HepG2 (cell line): Measurements from ENCODE around the gene COBLL1. TPM values are rescaled to one million over a fixed set of nuclear protein-coding genes. Genes with fewer than 3 reads are reported as not detected.
A peak's percentile ranks its signal among the peaks of the same experiment; 100 is the strongest.

Experiments
- AHDC1 ChIP-seq: sonication (generic); formaldehyde crosslinking; IDR thresholded peaks from 2 replicates; pipeline ENCODE4 v1.5.1; 2020; ENCODE audit warnings: mild to moderate bottlenecking, missing genetic modification reagents, borderline replicate concordance
- BCL6 ChIP-seq: IDR thresholded peaks from 2 replicates; pipeline ENCODE4 v1.6.1; 2016; ENCODE audit warnings: missing genetic modification reagents, missing compliant biosample characterization
- DR1 ChIP-seq: sonication (generic); formaldehyde crosslinking; IDR thresholded peaks from 2 replicates; pipeline ENCODE4 v1.8.0; 2021; ENCODE audit warnings: mild to moderate bottlenecking, missing genetic modification reagents, inconsistent platforms
- DRAP1 ChIP-seq: IDR thresholded peaks from 2 replicates; pipeline ENCODE4 v1.6.1; 2016; ENCODE audit warnings: missing genetic modification reagents, missing compliant biosample characterization
- SOX13 ChIP-seq, 3 experiments: fragments of 450-650 bp in 1 of 3; sonication (generic) in 1 of 3; formaldehyde crosslinking in 1 of 3; IDR thresholded peaks in 2 of 3; conservative IDR thresholded peaks in 1 of 3; 2 replicates each; pipeline versions ENCODE4 v1.5.0 to v1.6.1; 2016 to 2020; ENCODE audit warnings: antibody characterized with exemption in 1 of 3, mild to moderate bottlenecking in 1 of 3, missing compliant biosample characterization in 1 of 3, missing genetic modification reagents in 1 of 3, moderate library complexity in 1 of 3
- SOX6 ChIP-seq, 2 experiments: fragments of 450-650 bp in 1 of 2; sonication (generic) in 1 of 2; formaldehyde crosslinking in 1 of 2; IDR thresholded peaks; 2 replicates each; pipeline versions ENCODE4 v1.4.0 to v1.6.1; 2017 to 2020; ENCODE audit warnings: antibody characterized with exemption in 1 of 2, mild to moderate bottlenecking in 1 of 2, missing genetic modification reagents in 1 of 2
- ZBTB4 ChIP-seq: sonication (generic); formaldehyde crosslinking; IDR thresholded peaks from 2 replicates; pipeline ENCODE4 v1.4.0; 2020; ENCODE audit warnings: missing genetic modification reagents, mild to moderate bottlenecking, borderline replicate concordance
- ZNF609 ChIP-seq: sonication (generic); formaldehyde crosslinking; IDR thresholded peaks from 2 replicates; pipeline ENCODE4 v1.4.0; 2020; ENCODE audit warnings: mild to moderate bottlenecking, missing genetic modification reagents, borderline replicate concordance
- ZNF644 ChIP-seq: IDR thresholded peaks from 2 replicates; pipeline ENCODE4 v1.6.1; 2016; ENCODE audit warnings: low read depth
- polyA plus RNA-seq, 8 experiments: library from polyadenylated mRNA; depleted of rRNA in 3 of 8; stranded (reverse) in 7 of 8; unstranded in 1 of 8; fragments of >200 nt; fragmentation: Illumina TruSeq in 4 of 8; extraction: Trizol in 4 of 8; gene quantifications; 2 replicates each; pipeline versions ENCODE4 v1.2.1 to v1.2.3, GENCODE V29; 2011 to 2016; ENCODE audit warnings: low read depth in 4 of 8, missing spikeins in 1 of 8, mixed read lengths in 1 of 8; ENCODE audit not compliant: insufficient read depth in 1 of 8
- total RNA-seq, 5 experiments: library from RNA; depleted of rRNA; stranded (reverse); fragments of >200 nt; fragmentation: Illumina TruSeq; extraction: Trizol; gene quantifications; 2 replicates each; pipeline ENCODE4 v1.2.3, GENCODE V29; 2016; ENCODE audit warnings: low read depth in 1 of 5

COBLL1 gene
- total and polyA plus RNA-seq, 2 of the 13 experiments (the other 11 are each of a cell fraction or from before 2014, with no cell fraction given) = 32.6 to 86.8 TPM

GRCh38 chr2:164875334-164876205 lies 33.9 kb upstream of the COBLL1 start (continued):
- TF ChIP-seq AHDC1 (CRISPR knock-in tag) (peak; percentile 66; the same call in 1 of the 2 replicates), DRAP1 (CRISPR knock-in tag) (peak; percentile 43; the same call in 1 of the 2 replicates), BCL6 (CRISPR knock-in tag) (peak; percentile 93), SOX13 (IDR thresholded peaks at IDR 0.05) (no peak), SOX13 (CRISPR knock-in tag; conservative IDR thresholded peaks at IDR 0.05 in 1 of 2, IDR thresholded peaks at IDR 0.05 in 1 of 2) (peak in 1 of 2 experiments; percentile 89; a peak in 2 of 4 replicates), DR1 (no peak), ZNF609 (CRISPR knock-in tag) (peak; percentile 17; the same call in 1 of the 2 replicates), ZNF644 (CRISPR knock-in tag) (peak; percentile 92), SOX6 (IDR thresholded peaks at IDR 0.05) (no peak), SOX6 (CRISPR knock-in tag; IDR thresholded peaks at IDR 0.05) (peak; percentile 86), ZBTB4 (CRISPR knock-in tag) (peak; percentile 78; the same call in 1 of the 2 replicates)
